ENCODE measurements around the gene IFNA16.
"Not testable (repeated sequence)": the region's sequence is repeated elsewhere in the genome, so short reads cannot be mapped to it uniquely, and the experiment has no call there.

The IFNA16 gene

DNA sequence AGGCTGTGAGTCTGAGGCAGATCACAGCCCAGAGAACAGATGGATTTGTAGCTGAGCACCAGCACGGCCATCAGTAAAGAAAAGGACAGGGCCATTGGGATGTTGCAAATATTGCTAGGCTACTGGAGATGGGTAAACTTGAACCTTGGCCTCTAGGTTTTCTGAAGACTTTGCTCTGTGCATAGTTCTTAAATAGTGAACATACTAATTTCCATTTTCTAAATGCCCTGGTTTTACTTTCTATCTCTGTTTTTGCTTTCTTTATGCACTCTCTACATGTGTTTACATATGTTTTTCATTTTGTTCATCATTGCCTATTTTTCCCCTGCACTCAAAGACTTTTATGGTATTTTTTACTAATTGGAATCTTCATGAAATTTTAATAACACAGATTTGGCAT is at the start of gene IFNA16:
Gene IFNA16, minus strand, starts transcription at position 101 of the 400 bp plus-strand sequence. Its CDS starts 6 bp downstream, at position 95.
- DNase-seq = not testable (repeated sequence)

DNA sequence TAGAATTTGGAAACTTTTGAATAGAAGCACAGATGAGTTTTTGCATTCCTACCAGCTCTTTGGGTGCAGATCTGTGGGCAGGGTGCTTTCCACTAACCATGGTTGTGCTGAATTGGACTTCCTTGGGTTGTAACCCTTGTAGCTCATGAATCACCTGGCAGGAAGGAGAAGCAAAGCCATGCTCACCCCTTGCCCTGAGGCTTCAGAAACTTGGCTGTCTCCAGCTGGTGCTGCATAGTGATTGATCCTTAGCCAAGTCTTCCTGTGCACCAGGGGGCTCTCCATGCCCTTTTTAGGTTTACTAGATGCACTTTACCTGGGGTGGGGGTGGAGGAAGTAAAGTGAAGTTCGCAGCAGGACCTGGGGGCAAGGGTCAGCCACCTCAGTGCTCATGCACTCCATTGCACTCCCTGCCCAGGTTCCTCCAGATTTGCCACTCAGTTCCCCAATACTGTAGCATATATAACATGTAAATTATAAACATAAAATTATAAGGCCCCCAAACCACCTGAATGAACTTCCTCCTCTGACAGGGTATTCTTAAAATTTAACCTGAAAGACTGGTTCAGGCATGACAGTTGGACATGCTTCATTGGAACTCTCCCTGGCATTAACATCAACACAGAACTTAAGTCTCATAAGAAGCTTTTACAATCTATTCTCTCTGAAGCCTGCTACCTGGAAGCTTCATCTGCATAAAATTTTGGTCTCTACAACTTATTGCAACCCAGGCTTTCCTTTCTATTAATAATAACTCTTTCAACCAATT is 48.5 kb upstream of the IFNA16 start:
- DNase-seq = no peak

DNA sequence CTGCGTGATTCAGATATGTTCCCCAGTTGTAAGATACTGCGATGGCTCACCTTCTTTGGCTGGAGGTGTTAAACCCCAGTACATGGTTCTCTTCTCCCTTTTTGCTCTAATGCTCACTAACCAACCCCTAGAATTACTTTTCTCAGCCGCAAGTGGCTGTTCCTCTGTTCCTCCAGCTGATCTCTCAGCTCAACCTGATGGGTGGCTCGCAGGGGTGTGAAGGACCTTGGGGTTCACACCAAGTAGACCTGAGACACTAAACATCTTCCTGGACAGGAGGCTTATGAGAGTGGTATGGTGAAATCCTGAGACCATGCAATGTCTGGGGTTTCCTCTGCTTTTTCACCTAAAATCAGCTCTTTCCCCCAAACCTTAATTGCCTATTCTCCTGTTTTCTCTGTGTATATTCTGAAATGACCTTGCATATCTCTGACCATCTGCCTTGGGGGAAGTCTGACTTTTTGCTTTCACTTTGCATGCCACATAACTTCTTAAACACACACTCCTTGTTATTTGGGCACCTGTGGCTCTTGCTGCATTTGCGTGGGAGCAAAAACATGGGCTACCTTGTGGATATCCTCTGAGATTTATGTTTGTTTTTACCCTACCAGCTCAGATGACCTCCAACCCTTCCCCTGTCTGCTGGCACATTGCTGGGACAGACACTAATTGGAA is 38.6 kb upstream of the IFNA16 start:
- DNase-seq = no peak

DNA sequence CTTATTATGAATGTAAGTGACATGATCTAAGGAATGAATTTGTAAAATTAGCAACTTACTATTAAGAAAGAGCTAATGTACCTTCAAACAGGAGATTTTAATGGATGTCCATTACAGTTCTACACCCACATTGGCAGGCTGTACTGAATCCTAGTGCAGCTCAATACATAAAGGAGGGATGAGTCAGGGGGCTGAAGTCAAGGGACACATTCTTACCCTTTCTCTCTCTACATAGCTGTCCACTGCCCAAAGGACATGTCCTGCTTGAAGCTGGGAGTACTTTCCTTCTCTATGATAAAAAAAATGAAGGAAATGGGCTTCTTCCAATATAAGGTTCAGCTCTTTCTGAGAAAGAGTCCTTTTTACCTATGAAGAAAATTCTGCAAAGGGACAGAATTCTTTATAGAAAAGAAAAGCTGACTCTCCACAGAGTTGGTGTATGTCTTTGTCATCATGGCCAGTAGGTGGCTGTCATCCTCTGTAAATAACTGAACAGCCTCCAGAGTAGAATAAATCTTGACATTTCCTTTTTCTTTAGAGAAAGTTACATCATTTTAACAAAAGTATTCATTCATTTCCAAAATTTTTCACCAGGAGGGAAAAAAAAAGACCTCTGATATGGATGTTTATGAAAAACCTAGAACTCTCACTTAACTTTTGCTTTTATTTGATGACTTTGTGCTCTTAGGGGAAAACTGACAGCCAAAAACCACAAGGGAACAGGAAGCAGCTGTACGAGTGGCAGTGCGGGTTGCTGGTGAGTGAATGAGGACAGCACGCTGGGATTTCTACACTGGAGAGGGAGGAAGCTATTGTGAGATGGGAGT is 35.8 kb upstream of the IFNA16 start:
- DNase-seq = no peak

DNA sequence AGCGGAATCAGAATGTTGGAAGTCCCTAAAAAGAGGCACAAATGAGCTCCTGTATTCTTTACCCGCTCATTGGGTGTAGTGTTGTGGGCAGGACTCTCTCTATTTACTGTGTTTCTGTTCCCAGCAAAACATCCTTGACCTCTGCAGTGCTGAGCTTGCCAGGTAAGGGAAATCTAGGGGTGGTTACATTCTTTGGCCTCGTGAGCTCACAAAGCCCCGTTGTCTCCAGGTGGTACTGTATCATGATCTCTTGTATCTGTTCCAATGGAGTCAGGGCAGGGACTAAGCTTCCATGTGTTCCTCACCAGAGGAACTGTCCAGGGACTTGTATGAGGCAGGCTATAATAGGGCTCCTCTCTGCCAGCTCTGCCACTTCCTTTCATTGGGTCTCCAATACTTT is 34.5 kb upstream of the IFNA16 start:
- DNase-seq = no peak

DNA sequence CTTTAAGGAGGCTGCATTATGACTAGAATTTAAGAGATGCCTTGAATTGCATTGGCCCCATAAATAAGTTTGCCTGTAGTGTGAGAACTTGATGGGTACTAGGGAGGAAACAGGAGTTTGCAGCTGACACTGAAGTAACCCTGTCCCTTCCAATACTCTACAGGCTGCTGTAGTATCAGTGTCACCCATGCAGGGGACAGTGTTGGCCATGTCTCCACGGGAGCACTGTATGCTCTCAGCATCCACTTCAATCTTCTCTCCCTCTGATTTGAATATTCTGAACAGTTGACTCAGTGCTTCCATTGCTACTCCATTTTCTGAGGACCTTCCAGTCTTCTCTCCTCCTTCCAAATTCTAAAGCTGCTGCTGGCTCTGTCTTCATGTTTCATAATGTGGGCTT is 34.1 kb upstream of the IFNA16 start:
- DNase-seq = no peak

DNA sequence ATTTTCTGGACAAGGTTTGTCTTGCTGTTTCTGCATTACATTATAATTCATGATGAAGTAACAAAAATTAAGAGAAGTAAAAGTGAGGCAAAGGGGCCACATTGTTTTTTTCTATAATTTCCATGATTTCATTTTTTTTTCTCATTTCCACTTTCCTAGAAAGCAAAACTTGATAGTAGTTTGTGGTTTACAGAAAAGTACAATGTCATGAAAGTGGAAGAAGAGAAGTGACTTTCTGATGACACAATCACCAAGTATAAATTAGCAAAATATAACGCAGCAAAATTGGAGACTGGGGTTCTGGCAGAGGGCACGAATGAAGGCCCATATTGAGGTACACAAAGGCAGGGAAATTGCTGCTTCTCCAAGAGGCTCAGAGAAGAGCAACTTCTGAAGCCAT is 27.7 kb upstream of the IFNA16 start:
- no peak for DNase-seq

DNA sequence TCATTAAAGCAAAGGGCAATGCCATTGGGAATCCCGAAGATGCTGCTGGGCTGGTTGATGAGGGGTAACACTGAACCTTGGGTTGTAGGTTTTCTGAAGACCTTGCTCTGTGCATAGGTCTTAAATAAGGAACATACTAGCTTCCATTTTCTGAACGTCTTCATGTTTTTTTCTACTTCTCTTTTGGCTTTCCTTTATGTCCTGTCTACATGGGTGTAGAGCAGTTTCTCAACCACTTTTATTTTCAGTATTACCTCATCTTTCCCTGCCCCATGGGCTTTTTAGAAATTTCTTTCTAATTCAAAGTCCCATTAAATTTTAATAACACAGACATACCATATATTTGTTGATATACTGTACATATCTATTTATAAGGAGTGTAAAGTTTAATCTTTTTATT is 22.8 kb upstream of the IFNA16 start, which contains the start of gene IFNA14:
Gene IFNA14, minus strand, starts transcription at position 95 of the 400 bp plus-strand sequence. Its CDS starts 70 bp downstream, at position 25.
- no peak for DNase-seq

DNA sequence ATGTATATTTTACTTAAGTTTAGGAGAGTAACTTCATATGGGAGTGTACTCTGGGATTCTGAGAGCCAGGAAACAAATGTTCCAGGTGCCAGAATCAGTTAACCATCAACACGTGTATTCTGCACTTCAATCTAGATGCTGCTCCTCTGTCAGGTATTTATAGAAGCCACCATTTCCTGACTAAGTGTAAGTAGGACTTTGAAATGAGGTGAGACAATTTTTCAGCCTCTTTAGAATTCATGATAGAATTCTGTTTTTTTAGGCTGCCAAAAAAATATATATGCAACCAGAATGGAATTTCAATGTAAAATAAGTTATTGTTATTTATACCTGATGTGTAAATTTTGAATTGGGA is 19.2 kb upstream of the IFNA16 start:
- not testable (repeated sequence) for DNase-seq

DNA sequence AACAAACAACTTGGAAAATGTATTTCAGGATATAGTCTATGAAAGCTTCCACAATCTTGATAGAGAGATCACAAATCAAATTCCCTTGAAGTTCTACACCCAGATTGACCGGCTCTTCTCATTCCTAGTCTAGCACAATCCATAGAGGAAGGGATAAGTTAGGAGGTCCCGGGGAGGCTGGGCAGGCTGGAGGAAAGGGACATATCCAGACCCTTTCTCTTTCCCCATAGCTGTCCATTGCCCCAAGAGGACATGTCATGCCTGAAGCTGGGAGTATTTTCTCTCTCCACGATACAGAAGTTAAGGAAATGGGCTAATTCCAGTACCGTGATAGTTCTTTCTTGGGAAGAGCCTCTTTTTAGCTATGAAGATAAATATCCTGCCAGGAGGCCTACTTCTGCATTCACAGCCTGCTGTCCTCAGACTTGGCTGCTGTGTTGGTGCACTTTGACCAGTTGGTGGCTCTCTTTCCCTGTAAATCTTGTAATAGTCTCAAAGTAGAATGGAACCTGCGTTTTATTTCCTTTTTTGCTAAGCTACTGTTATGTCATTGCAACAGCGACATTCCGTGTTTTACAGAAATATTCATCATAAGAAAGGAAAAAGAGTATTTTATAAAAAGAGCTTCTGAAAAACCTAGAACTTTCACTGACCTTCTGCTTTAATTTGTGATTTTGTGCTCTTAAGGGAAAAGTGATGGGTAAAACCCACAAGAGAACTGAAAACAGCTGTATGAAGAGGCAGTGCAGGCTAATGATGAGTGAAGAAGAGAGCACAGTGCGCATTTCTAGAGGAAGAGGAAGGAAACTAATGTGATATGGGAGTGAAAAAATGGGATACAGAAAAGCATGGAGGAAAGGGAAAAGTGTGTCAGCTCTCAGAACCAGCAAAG is 18.6 kb upstream of the IFNA16 start:
- not testable (repeated sequence) for DNase-seq

DNA sequence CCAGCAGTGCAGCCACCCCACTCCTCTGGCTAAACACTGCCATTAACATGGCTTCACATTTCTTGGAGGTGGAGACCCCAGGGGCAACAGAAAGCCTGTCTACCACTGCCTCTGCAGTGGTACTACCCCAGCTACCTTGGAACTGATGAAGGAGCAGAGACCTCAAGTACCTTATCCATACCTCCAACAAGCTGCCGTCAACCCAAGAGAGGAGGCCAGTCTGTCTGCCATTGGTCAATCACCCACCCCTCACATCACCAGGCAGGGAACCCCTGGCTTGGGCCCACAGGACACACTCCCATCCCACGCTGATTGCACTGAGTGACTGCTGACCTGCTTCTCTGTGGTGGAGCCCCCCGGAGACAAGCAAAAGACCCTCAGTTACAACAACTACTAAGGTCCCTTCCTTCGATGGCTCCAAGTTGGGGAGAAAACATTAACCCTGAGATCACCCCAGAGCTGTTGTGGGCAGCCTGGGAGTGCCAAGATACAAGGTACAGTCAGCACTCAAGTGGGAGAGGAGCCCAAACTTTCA is 17.1 kb upstream of the IFNA16 start:
- DNase-seq = no peak

DNA sequence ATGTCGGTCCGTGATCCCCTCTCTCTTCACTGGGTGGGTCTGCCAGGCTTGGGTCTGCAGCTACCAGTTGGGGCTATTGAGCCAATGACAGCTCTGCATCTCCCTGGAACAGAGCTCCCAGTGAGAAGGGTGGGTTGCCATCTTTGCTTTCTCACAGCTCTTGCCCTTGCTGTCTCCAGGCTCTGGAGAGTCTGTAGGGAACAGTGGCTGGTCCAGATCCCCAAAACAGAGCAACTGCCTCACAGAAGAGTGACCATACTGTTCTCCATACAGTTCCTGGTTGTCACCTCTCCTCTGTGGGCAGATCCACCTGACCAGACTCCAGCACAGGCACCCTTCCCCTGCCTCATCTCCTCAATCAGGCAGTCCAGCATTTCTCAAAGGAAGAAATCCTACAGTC is 16.1 kb upstream of the IFNA16 start:
- DNase-seq = no peak

DNA sequence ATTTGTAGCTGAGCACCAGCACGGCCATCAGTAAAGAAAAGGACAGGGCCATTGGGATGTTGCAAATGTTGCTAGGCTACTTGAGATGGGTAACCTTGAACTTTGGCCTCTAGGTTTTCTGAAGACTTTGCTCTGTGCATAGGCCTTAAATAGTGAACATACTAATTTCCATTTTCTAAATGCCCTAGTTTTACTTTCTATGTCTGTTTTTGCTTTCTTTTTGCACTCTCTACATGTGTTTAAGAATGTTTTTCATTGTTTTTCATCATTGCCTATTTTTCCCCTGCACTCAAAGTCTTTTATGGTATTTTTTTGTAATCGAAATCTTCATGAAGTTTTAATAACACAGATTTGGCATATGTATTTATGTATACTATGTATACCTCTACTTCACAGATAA is 11.0 kb upstream of the IFNA16 start, which contains the start of gene IFNA17:
Gene IFNA17, minus strand, starts transcription at position 101 of the 400 bp plus-strand sequence. Its CDS starts 49 bp downstream, at position 52.
- DNase-seq = no peak

DNA sequence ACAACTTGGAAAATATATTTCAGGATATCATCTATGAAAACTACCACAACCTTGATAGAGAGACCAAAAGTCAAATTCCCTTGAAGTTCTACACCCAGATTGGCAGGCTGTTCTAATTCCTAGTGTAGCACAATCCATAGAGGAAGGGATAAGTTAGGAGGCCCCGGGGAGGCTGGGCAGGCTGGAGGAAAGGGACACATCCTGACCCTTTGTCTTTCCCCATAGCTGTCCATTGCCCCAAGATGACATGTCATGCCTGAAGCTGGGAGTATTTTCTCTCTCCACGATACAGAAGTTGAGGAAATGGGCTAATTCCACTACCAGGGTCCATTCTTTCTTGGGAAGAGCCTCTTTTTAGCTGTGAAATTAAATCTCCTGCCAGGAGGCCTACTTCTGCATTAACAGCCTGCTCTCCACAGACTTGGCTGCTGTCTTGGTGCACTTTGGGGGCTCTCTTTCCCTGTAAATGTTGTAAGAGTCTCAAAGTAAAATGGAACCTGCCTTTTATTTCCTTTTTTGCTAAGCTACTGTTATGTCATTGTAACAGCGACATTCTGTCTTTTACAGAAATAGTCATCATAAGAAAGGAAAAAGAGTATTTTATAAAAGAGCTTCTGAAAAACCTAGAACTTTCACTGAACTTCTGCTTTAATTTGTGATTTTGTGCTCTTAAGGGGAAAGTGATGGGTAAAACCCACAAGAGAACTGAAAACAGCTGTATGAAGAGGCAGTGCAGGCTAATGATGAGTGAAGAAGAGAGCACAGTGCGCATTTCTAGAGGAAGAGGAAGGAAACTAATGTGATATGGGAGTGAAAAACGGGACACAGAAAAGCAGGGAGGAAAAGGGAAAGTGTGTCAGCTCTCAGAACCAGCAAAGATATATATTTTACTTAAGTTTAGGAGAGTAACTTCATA is 3.4 kb downstream of the IFNA16 start:
- not testable (repeated sequence) for DNase-seq

DNA sequence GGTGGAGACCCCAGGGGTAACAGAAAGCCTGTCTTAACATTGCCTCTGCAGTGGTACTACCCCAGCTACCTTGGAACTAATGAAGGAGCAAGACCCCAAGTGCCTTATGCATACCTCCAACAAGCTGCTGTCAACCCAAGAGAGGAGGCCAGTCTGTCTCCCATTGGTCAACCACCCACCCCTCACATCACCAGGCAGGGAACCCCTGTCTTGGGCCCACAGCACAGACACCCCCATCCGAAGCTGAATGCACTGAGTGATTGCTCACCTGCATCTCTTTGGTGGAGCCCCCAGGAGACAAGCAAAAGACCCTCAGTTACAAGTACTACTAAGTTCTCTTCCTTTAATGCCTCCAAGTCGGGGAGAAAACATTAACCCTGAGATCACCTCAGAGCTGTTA is 5.0 kb downstream of the IFNA16 start:
- DNase-seq = not testable (repeated sequence)

DNA sequence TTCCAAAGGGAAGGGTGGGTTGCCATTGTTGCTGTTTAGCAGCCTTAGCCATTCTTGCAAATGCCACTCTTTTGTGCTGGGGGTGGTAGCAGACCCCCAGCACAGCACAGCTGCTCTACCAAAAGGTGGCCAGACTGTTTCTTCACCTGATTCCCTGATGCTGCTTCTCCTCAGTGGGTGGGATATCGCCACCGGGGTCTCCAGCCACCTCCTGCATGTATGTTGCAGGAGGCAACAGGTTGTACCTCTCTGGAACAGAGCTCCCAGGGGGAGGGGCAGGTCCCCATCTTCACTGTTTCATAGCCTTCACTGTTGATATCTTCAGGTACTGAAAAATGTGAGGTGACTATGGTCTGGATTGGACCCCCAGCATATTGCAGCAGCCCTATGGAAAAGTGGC is 6.3 kb downstream of the IFNA16 start:
- DNase-seq = not testable (repeated sequence)

DNA sequence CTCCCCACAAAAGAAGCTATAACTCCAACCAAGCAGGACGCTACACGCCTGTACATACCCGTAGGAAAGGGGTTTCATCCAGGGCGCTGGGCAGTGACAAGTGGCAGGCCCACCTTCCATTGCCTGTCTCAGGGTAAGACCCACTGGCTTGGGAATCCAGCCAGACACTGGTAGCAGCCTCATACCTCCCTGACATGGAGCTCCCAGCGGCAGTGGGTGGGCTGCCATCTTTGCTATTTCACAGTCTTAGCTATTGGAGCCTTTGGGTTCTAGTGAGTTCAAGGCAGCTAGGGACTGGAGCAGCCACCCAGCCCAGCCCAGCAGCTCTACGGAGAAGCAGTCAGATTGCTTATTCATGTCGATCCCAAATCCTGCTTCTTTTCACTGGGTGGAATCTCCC is 6.8 kb downstream of the IFNA16 start:
- DNase-seq = no peak

DNA sequence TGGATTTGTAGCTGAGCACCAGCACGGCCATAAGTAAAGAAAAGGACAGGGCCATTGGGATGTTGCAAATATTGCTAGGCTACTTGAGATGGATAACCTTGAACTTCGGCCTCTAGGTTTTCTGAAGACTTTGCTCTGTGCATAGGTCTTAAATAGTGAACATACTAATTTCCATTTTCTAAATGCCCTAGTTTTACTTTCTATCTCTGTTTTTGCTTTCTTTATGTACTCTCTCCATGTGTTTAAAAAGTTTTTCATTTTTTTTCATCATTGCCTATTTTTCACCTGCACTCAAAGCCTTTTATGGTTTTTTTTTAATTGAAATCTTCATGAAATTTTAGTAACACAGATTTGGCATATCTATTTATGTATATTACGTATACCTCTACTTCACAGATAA is 10.1 kb downstream of the IFNA16 start, which contains the start of gene IFNA10:
Gene IFNA10, minus strand, starts transcription at position 101 of the 400 bp plus-strand sequence. Its CDS starts 46 bp downstream, at position 55.
- not testable (repeated sequence) for DNase-seq

DNA sequence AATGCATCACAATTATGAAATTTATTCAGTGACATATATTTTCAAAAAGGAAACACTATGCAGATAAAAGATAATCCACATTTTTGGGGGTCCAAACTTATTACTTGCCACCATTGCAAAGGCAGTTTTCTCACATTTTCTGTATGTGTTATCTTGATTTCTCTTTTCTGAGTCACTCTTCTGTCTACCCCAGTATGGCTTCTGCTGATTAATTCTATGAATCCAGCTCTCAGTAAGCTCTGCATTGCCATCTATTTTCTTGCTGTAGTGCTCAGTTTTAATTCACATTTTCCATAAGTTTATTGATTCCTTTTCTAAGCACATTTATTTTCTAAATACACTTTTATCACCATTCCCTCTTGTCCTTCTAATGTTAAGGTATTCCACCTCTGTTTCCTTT is 11.9 kb downstream of the IFNA16 start:
- no peak for DNase-seq

DNA sequence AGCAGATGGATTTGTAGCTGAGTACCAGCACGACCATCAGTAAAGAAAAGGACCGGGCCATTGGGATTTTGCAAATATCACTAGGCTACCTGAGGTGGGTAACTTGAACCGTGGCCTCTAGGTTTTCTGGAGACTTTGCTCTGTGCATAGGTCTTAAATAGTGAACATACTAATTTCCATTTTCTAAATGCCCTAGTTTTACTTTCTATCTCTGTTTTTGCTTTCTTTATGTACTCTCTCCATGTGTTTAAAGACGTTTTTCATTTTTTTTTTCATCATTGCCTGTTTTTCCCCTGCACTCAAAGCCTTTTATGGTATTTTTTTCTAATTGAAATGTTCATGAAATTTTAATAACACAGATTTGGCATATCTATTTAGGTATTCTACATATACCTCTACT is 15.0 kb downstream of the IFNA16 start, which contains the start of gene IFNA7:
Gene IFNA7, minus strand, starts transcription at position 101 of the 400 bp plus-strand sequence. Its CDS starts 40 bp downstream, at position 61.
- DNase-seq = not testable (repeated sequence)

All from left hindlimb (tissue), 1 donor.